NB4 (cell line): ENCODE measurements around the gene SGMS1.

ENCODE experiments used
- DNase-seq: peaks from one replicate; pipeline ENCODE4 v3.0.0; 2010; ENCODE audit warnings: low read depth
- H3K4me3 ChIP-seq: one replicate; pipeline ENCODE4 v1.5.1; 2011; ENCODE audit warnings: mild to moderate bottlenecking, low read depth, low read length, moderate library complexity
- CTCF ChIP-seq: IDR thresholded peaks from one replicate; pipeline ENCODE4 v1.5.1; 2012; ENCODE audit warnings: low read depth, low read length
- MAX ChIP-seq: IDR thresholded peaks from 2 replicates; pipeline ENCODE4 v1.6.1; 2011; ENCODE audit warnings: low read depth, low read length
- MYC ChIP-seq: IDR thresholded peaks from 2 replicates; pipeline ENCODE4 v1.6.1; 2011; ENCODE audit warnings: low read depth, low read length
- POLR2A ChIP-seq: IDR thresholded peaks from 2 replicates; pipeline ENCODE4 v1.6.1; 2011; ENCODE audit warnings: mild to moderate bottlenecking; ENCODE audit not compliant: insufficient read length; ENCODE audit errors: extremely low read depth

The SGMS1 gene

GRCh38 chr10:50314169-50315071 is 309.3 kb downstream of the SGMS1 start:
- DNase-seq: no peak
- TF ChIP-seq POLR2A (no peak), MAX (no peak), MYC (no peak), CTCF (no peak)

GRCh38 chr10:50312464-50313437 is 311.0 kb downstream of the SGMS1 start:
- DNase-seq: no peak
- TF ChIP-seq MYC: no peak
- TF ChIP-seq POLR2A: no peak
- no peak for TF ChIP-seq CTCF
- TF ChIP-seq MAX: no peak
- H3K4me3 ChIP-seq: no peak overlapping the region

More at GRCh38 chr10:50314169-50315071, 309.3 kb downstream of the SGMS1 start:
- H3K4me3 ChIP-seq: no peak overlapping the region

GRCh38 chr10:50310560-50311174 is 313.1 kb downstream of the SGMS1 start:
- TF ChIP-seq CTCF (peak; percentile 54), POLR2A (no peak), MYC (no peak), MAX (no peak)
- DNase-seq: peak; percentile 43
- no peak overlapping the region for H3K4me3 ChIP-seq

GRCh38 chr10:50309342-50309741 is 314.4 kb downstream of the SGMS1 start:
- no peak overlapping the region for H3K4me3 ChIP-seq
- no peak for DNase-seq
- TF ChIP-seq POLR2A: no peak
- no peak for TF ChIP-seq MAX
- TF ChIP-seq MYC: no peak
- no peak for TF ChIP-seq CTCF

- TF ChIP-seq CTCF: no peak
- TF ChIP-seq MAX: no peak
- no peak for TF ChIP-seq POLR2A
- no peak for TF ChIP-seq MYC
- DNase-seq: no peak
- no peak overlapping the region for H3K4me3 ChIP-seq
These were observed 319.1 kb downstream of the SGMS1 start for GRCh38 chr10:50304660-50305059.
